Measurements from ENCODE around the gene COL1A1. TPM values are rescaled to one million over a fixed set of nuclear protein-coding genes. Genes with fewer than 3 reads are reported as not detected.

Gene COL1A1
- total RNA-seq, 4 donors from 2014 or later: 15.0 to 90.5 (median 25.8) TPM

DNA sequence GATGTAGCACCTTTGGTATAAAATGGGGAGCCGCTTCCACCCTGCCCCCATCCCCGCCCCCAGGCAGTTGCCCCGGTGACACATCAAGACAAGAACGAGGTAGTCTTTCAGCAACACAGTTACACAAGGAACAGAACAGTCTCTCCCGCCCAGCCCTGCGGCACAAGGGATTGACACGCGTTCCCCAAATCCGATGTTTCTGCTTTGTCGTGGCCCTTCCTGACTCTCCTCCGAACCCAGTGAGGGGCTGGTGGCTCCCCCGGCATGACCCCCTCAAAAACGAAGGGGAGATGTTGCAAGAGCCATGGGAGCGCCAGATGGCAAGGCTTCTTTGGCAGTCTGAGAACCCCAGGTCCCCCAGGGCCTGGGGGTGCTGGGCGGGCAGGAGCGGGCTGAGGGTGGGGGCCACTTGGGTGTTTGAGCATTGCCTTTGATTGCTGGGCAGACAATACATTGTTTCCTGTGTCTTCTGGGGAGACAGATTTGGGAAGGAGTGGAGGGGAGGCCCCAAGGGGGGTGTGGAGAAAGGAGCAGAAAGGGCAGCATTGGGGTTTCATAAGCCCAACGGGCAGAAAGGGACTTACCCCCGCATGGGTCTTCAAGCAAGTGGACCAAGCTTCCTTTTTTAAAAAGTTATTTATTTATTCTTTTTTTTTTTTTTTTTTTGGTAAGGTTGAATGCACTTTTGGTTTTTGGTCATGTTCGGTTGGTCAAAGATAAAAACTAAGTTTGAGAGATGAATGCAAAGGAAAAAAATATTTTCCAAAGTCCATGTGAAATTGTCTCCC lies 16.6 kb downstream of the COL1A1 start:
- no peak for TF ChIP-seq POLR2A (IDR thresholded peaks at IDR 0.05)
- TF ChIP-seq, protein P1, sequence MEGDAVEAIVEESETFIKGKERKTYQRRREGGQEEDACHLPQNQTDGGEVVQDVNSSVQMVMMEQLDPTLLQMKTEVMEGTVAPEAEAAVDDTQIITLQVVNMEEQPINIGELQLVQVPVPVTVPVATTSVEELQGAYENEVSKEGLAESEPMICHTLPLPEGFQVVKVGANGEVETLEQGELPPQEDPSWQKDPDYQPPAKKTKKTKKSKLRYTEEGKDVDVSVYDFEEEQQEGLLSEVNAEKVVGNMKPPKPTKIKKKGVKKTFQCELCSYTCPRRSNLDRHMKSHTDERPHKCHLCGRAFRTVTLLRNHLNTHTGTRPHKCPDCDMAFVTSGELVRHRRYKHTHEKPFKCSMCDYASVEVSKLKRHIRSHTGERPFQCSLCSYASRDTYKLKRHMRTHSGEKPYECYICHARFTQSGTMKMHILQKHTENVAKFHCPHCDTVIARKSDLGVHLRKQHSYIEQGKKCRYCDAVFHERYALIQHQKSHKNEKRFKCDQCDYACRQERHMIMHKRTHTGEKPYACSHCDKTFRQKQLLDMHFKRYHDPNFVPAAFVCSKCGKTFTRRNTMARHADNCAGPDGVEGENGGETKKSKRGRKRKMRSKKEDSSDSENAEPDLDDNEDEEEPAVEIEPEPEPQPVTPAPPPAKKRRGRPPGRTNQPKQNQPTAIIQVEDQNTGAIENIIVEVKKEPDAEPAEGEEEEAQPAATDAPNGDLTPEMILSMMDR (IDR thresholded peaks at IDR 0.05): no peak
- peak; percentile 90 to 96 for DNase-seq (ENCODE audit: low spot score in 2 of 2)
- H3K4me3 ChIP-seq (ENCODE audit: low read depth, poor library complexity, severe bottlenecking): no peak overlapping the region
- intact Hi-C loops (cut with DNase I; ENCODE audit: low total_unique reads): no loop called here
- 27 to 34% methylated on average over 19 of the region's 19 CpGs for WGBS, 2 donors

DNA sequence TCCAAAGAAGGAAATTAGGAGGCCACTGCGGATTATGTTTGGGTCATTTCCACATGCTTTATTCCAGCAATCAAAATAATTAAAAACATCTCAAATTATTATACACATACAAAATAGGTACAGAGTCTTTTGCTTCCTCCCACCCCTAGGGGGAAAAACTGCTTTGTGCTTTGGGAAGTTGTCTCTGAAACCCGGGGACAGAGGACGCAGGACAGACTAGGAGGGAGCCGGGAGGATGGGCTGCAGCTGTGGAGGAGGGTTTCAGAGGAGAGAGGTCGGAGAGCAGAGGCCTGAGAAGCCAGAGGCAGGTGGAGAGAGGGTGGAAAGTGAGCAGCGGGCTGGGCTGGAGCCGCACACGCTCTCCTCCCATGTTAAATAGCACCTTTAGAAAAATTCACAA lies 17.4 kb downstream of the COL1A1 start:
- no peak overlapping the region for H3K4me3 ChIP-seq (ENCODE audit: low read depth, poor library complexity, severe bottlenecking)
- TF ChIP-seq, protein P1 (IDR thresholded peaks at IDR 0.05): no peak
- TF ChIP-seq POLR2A (IDR thresholded peaks at IDR 0.05): no peak
- intact Hi-C loops (cut with DNase I; ENCODE audit: low total_unique reads): no loop called here
- WGBS, 2 donors: 23 to 28% methylated on average over 8 of the region's 8 CpGs
- no peak for DNase-seq (ENCODE audit: low spot score in 2 of 2)

DNA sequence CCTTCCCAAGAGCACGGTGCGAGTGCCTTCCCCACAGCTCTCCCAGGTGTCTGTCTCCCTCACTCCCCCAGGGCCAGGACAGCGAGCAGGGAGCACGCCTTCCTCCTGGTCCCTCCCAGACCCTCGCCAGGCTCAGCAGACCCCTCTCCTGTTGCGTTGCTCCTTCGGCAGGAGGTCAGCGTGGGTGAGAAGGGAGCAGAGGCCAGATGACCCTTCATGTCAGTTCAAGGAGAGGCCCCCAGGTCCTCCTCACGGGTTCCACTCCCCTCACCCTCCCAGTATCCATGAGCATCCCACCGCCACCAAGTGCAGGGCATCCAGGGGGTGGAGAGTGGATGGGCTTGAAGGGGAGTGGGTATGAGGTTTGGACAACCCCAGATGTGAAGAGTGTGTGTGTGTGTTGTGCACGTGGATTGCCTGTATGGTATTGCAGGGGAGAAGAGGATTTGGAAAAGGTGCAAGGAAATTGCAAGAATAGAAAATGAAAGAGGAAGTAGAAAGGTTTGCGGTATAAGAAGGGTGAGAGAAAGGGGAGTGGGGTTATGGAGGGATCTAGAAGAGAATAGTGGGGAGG lies 17.9 kb downstream of the COL1A1 start:
- WGBS, 2 donors: 46 to 53% methylated on average over 12 of the region's 12 CpGs
- no peak for TF ChIP-seq POLR2A (IDR thresholded peaks at IDR 0.05)
- TF ChIP-seq, protein P1 (IDR thresholded peaks at IDR 0.05): no peak
- intact Hi-C loops (cut with DNase I; ENCODE audit: low total_unique reads): no loop called here
- DNase-seq (ENCODE audit: low spot score in 2 of 2): no peak
- H3K4me3 ChIP-seq (ENCODE audit: low read depth, poor library complexity, severe bottlenecking): no peak overlapping the region

DNA sequence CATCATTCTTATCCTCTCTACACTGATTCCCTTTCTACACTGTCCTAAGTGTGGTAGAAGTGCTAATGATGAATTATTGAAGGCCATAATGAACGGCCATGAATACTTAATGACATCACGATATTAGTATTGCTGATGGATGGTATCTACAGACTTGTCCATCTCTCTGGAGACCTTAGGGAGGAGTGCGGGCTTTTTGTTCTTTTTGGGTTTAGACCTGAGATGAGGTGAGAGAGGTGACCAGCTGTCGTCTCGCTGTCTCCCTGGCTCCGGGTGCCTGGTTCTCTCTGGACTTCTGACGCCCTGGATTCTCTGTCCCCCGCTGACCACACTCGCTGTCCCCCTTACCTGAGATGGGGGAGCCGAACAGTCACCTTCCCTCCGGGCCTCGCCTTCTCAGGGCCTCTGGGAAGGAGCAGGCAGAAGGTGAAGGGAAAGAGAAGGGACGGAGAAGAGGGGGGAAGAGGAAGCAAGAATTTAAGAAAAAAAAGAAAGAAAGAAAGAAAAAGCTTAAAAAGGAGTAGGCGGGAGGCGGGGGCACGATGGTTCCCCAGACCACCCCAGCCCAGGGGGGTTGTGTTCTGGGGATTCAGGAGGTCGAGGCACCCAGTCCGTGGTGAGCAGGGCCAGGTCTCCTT lies 18.5 kb downstream of the COL1A1 start:
- TF ChIP-seq, protein P1 (IDR thresholded peaks at IDR 0.05): no peak
- no peak for TF ChIP-seq POLR2A (IDR thresholded peaks at IDR 0.05)
- no peak overlapping the region for H3K4me3 ChIP-seq (ENCODE audit: low read depth, poor library complexity, severe bottlenecking)
- DNase-seq (ENCODE audit: low spot score in 2 of 2): no peak
- 77 to 79% methylated on average over 18 of the region's 18 CpGs for WGBS, 2 donors
- intact Hi-C loops (cut with DNase I; ENCODE audit: low total_unique reads): no loop called here

DNA sequence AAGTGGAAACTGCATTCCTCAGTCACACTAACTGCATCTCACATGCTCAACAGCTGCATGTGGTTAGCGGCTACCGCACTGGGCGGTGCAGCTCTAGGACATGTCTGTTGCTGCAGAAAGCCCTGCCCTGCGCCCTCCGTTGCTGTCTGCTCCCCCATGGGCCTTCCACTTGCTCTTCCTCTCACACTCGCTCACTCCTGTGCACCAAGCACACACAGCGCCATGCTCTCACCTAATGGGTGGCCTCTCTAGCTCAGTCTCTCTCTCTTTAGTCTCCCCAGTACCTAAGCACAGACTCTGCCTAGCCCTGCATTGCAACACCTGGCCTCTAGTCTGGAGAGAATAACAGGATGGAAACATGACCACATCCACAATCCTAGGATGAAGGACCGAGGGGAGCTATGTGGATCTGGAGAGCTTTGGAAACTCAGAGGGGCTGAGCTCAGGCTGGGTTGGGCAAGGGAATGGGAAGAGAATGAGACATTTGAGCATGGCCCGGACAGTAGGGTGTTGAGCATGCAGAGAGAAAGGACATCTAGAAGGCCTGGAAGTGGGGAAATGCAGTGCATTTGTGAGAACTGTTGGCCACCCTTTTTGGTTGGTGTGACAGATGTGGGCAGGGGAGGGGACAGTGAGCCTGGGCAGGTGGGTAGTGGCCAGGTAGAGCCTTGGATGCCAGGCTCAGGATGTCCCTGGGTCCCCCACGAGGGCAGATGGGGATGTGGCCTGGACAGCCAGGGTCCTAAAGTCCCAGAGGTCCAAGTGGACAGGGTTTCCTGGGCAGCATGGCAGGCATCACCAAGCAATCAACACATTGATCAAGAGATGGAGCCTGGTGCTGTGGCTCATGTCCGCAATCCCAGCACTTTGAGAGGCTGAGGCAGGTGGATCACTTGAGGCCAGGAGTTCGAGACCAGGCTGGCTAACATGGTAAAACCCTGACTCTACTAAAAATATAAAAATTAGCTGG lies 19.6 kb downstream of the COL1A1 start:
- no peak overlapping the region for H3K4me3 ChIP-seq (ENCODE audit: low read depth, poor library complexity, severe bottlenecking)
- TF ChIP-seq, protein P1 (IDR thresholded peaks at IDR 0.05): no peak
- TF ChIP-seq POLR2A (IDR thresholded peaks at IDR 0.05): no peak
- intact Hi-C loops (cut with DNase I; ENCODE audit: low total_unique reads): no loop called here

More for the DNA sequence above, 19.6 kb downstream of the COL1A1 start:
- no peak for DNase-seq (ENCODE audit: low spot score in 2 of 2)
- 34 to 48% methylated on average over 12 of the region's 12 CpGs for WGBS, 2 donors

All from lower leg skin (tissue), 4 donors.